SJSA1 (cell line): Measurements from ENCODE around the gene DDC. TPM values are rescaled to one million over a fixed set of nuclear protein-coding genes. Genes with fewer than 3 reads are reported as not detected.

Source experiments
- DNase-seq, 2 experiments: peaks; one replicate each; pipeline ENCODE4 v3.0.0-alpha.2; 2015 to 2020; ENCODE audit warnings: low spot score in 2 of 2, low read depth in 1 of 2
- H3K27ac ChIP-seq: fragments of 250-450 bp; sonication (Bioruptor Pico); 2 replicates; pipeline ENCODE4 v1.5.1; 2020; ENCODE audit warnings: mild to moderate bottlenecking, moderate library complexity
- H3K27me3 ChIP-seq: fragments of 250-450 bp; sonication (Bioruptor Pico); replicated peaks from 2 replicates; pipeline ENCODE4 v1.5.1; 2020; ENCODE audit warnings: mild to moderate bottlenecking, moderate library complexity
- H3K36me3 ChIP-seq: fragments of 250-450 bp; sonication (Bioruptor Pico); 2 replicates; pipeline ENCODE4 v1.5.1; 2020; ENCODE audit warnings: mild to moderate bottlenecking
- H3K4me1 ChIP-seq: fragments of 250-450 bp; sonication (Bioruptor Pico); replicated peaks from 2 replicates; pipeline ENCODE4 v1.6.1; 2021; ENCODE audit warnings: mild to moderate bottlenecking
- H3K4me3 ChIP-seq: fragments of 250-450 bp; sonication (Bioruptor Pico); 2 replicates; pipeline ENCODE4 v1.5.1; 2020; ENCODE audit warnings: mild to moderate bottlenecking
- H3K9me3 ChIP-seq: fragments of 250-450 bp; sonication (Bioruptor Pico); replicated peaks from 2 replicates; pipeline ENCODE4 v1.5.1; 2020; ENCODE audit warnings: mild to moderate bottlenecking
- total RNA-seq: library from RNA; depleted of rRNA; stranded (reverse); fragments of >200 nt; shearing (Covaris generic); gene quantifications from 2 replicates; pipeline ENCODE4 v1.2.3, GENCODE V29; 2014

DDC gene
- total RNA-seq, 1 experiment from 2014 or later, result not detected

DNA sequence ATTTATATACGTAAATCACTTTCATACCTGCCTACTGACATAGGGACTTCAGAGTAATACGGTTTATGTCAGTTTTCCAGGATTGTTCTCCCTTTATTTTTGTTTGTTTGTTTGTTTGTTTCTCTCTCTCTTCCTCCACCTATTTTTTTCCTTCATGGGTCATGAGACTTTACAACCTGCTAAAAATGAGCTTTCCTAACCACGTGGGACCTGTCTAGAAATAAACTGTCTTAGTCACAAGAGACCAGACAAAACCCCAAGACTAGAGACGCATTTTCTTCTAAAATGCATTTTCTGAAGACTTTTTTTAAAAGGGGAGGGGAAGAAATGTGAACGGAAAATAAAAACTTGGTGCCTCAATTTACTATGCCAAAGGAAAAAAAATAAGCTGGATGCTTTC lies 74.0 kb downstream of the DDC start:
- Histone ChIP-seq H3K4me1 (no peaks in the 10 kb centered on the region), H3K36me3 (no peaks in the 10 kb centered on the region), H3K4me3 (no peak overlapping the region), H3K9me3 (no peaks in the 10 kb centered on the region), H3K27ac (no peak overlapping the region), H3K27me3 (peaks cover 3% of the 10 kb centered on the region; the same call in 1 of the 2 replicates)
- no peak for DNase-seq

- H3K36me3 ChIP-seq, result no peaks in the 10 kb centered on the region
- peaks cover 3% of the 10 kb centered on the region; the same call in 1 of the 2 replicates for H3K27me3 ChIP-seq
- no peak overlapping the region for H3K27ac ChIP-seq
- no peaks in the 10 kb centered on the region for H3K4me1 ChIP-seq
- H3K9me3 ChIP-seq, result no peaks in the 10 kb centered on the region
- H3K4me3 ChIP-seq, result no peak overlapping the region
- no peak for DNase-seq
Measured at GRCh38 chr7:50488379-50488778, 76.8 kb downstream of the DDC start.

- no peaks in the 10 kb centered on the region for H3K9me3 ChIP-seq
- no peak for DNase-seq
- peaks cover 3% of the 10 kb centered on the region; the same call in 1 of the 2 replicates for H3K27me3 ChIP-seq
- H3K36me3 ChIP-seq, result no peaks in the 10 kb centered on the region
- no peak overlapping the region for H3K27ac ChIP-seq
- no peak overlapping the region for H3K4me3 ChIP-seq
- no peaks in the 10 kb centered on the region for H3K4me1 ChIP-seq
Measured at GRCh38 chr7:50486512-50486911, 78.7 kb downstream of the DDC start.

DNA sequence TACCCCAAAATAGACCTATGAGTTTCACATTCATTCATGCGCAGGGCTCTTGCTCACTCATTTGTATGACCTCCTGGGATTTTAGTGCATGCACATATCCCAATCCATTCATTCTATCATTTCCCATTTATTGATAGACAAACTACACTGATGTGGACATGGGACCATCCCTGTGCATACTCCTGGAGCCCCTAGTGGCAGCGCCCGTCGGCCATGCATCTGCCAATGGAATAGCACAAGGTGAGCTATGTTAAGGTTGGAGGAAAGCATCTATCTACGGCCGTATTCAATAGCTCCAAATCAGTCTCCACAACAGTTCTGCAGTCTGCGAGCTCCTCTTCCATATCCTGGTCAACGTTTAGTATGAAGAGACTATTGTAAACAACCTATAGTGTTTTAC lies 83.3 kb downstream of the DDC start:
- no peak overlapping the region for H3K4me3 ChIP-seq
- H3K9me3 ChIP-seq, result no peaks in the 10 kb centered on the region
- no peaks in the 10 kb centered on the region for H3K36me3 ChIP-seq
- no peaks in the 10 kb centered on the region; the same call in 1 of the 2 replicates for H3K27me3 ChIP-seq
- H3K27ac ChIP-seq, result no peak overlapping the region
- H3K4me1 ChIP-seq, result no peaks in the 10 kb centered on the region
- no peak for DNase-seq

- DNase-seq, result no peak
- Histone ChIP-seq H3K27me3 (no peaks in the 10 kb centered on the region; the same call in 1 of the 2 replicates), H3K4me3 (no peak overlapping the region), H3K27ac (no peak overlapping the region), H3K36me3 (no peaks in the 10 kb centered on the region), H3K4me1 (no peaks in the 10 kb centered on the region), H3K9me3 (no peaks in the 10 kb centered on the region)
Measured at GRCh38 chr7:50480797-50481196, 84.4 kb downstream of the DDC start.

- Histone ChIP-seq H3K9me3 (no peaks in the 10 kb centered on the region), H3K36me3 (no peaks in the 10 kb centered on the region), H3K4me3 (no peak overlapping the region), H3K27ac (no peak overlapping the region), H3K27me3 (no peaks in the 10 kb centered on the region; the same call in 1 of the 2 replicates), H3K4me1 (no peaks in the 10 kb centered on the region)
- DNase-seq, result no peak
Measured at GRCh38 chr7:50479743-50480517, 85.3 kb downstream of the DDC start.

- DNase-seq, result no peak
Measured at GRCh38 chr7:50477640-50478039, 87.6 kb downstream of the DDC start.

DNA sequence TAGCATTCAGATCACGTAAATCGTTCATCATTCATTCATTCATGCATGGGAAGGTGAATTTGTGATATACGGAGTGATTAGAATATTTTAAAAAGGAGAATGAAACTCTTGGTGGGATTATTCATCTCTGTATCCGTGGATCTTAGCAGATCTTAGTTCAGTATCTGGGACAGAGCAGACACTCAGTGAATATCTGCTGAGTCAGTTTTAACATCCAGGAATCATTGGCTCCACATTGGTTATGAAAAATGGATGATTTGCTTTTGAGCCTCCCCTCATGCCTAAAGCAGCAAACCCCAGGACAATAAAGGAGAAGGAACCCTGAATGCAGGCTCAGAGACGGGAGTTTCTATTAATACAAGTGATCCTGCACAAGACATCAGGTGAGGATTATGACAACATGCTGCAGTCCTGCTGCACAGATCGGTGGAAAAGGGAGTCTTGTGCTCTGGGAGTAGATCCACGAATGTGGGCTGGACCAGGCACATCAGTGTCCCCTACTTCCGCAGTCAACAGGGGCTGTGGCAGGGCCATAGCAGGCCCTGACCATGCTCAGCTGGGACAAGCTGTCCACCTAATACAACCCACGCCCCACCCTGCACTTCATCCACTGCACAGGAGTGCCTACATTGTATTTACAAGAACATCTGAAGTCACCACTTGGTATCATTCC lies 88.1 kb downstream of the DDC start:
- no peaks in the 10 kb centered on the region for H3K36me3 ChIP-seq
- H3K27me3 ChIP-seq, result no peaks in the 10 kb centered on the region; the same call in 1 of the 2 replicates
- no peak overlapping the region for H3K4me3 ChIP-seq
- no peaks in the 10 kb centered on the region for H3K4me1 ChIP-seq
- no peak for DNase-seq
- H3K9me3 ChIP-seq, result no peaks in the 10 kb centered on the region
- no peak overlapping the region for H3K27ac ChIP-seq

More at GRCh38 chr7:50477640-50478039, 87.6 kb downstream of the DDC start:
- H3K36me3 ChIP-seq, result no peaks in the 10 kb centered on the region
- no peaks in the 10 kb centered on the region for H3K9me3 ChIP-seq
- no peak overlapping the region for H3K4me3 ChIP-seq
- H3K4me1 ChIP-seq, result no peaks in the 10 kb centered on the region
- no peaks in the 10 kb centered on the region; the same call in 1 of the 2 replicates for H3K27me3 ChIP-seq
- H3K27ac ChIP-seq, result no peak overlapping the region

DNA sequence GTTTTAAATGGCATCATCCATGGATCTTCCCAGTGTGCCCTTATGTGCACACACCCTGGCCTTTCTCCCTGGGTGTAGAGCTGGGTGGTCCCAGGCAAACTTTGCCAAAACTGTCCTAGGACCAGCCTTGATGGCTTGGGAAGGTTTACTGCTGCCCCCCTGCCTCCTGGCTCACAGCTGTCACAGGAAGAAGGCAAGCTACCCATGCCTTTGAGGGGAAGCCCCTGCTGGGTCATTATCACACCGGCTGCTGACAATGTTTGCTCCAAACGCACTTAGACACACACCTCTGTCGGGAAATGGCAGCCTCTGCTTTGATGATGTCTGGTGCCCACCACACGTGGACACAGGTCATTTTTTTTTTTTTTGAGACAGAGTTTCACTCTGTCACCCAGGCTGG lies 89.9 kb downstream of the DDC start:
- no peaks in the 10 kb centered on the region; the same call in 1 of the 2 replicates for H3K27me3 ChIP-seq
- H3K27ac ChIP-seq, result no peak overlapping the region
- H3K36me3 ChIP-seq, result no peaks in the 10 kb centered on the region
- H3K4me1 ChIP-seq, result no peaks in the 10 kb centered on the region
- no peak overlapping the region for H3K4me3 ChIP-seq
- no peaks in the 10 kb centered on the region for H3K9me3 ChIP-seq
- DNase-seq, result no peak

- H3K4me3 ChIP-seq, result no peak overlapping the region
- H3K4me1 ChIP-seq, result no peaks in the 10 kb centered on the region
- no peak overlapping the region for H3K27ac ChIP-seq
- H3K9me3 ChIP-seq, result no peaks in the 10 kb centered on the region
- no peak for DNase-seq
- H3K27me3 ChIP-seq, result no peaks in the 10 kb centered on the region; the same call in 1 of the 2 replicates
- H3K36me3 ChIP-seq, result no peaks in the 10 kb centered on the region
Measured at GRCh38 chr7:50474382-50475160, 90.6 kb downstream of the DDC start.

GRCh38 chr7:50473531-50473930 lies 91.7 kb downstream of the DDC start:
- no peak overlapping the region for H3K27ac ChIP-seq
- no peaks in the 10 kb centered on the region for H3K36me3 ChIP-seq
- no peaks in the 10 kb centered on the region for H3K4me1 ChIP-seq
- no peaks in the 10 kb centered on the region for H3K9me3 ChIP-seq
- no peak for DNase-seq
- H3K27me3 ChIP-seq, result no peaks in the 10 kb centered on the region; the same call in 1 of the 2 replicates
- H3K4me3 ChIP-seq, result no peak overlapping the region

DNA sequence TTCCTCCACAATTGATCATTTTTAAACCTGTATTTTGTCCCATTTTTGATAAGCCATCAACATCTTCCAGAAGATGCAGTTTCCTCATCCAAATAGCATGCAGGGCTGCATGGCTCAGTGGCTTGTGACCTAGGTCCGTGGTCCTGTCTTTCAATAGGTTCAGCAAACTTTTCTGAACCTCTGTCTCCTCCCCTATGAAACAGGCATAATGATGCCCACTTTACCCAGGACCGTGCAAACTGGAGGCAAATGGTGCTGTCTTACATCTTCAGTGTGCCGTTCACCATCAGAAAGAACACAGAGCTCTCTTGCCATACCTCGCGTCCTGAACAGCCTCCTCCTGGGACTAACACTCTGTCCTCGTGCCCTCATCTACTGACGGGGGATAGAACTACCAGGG lies 92.8 kb downstream of the DDC start:
- no peak overlapping the region for H3K27ac ChIP-seq

GRCh38 chr7:50471970-50472369 lies 93.2 kb downstream of the DDC start:
- Histone ChIP-seq H3K9me3 (no peaks in the 10 kb centered on the region), H3K27ac (no peak overlapping the region), H3K27me3 (no peaks in the 10 kb centered on the region), H3K4me1 (no peaks in the 10 kb centered on the region), H3K4me3 (no peak overlapping the region), H3K36me3 (no peaks in the 10 kb centered on the region)
- no peak for DNase-seq

More for the DNA sequence above, 92.8 kb downstream of the DDC start:
- Histone ChIP-seq H3K4me3 (no peak overlapping the region), H3K27me3 (no peaks in the 10 kb centered on the region), H3K9me3 (no peaks in the 10 kb centered on the region), H3K36me3 (no peaks in the 10 kb centered on the region), H3K4me1 (no peaks in the 10 kb centered on the region)
- DNase-seq, result no peak
